GM18858 (cell line): ENCODE data around the gene TNS1.

ENCODE experiments used
- ATAC-seq: cut with Tn5 transposase; IDR thresholded peaks from one replicate; pipeline ENCODE4 v1.9.1; 2021; ENCODE audit not compliant: unreplicated experiment

The TNS1 gene

GRCh38 chr2:217878915-217879590 lies 123.7 kb downstream of the TNS1 start:
- ATAC-seq = no peak

- ATAC-seq = no peak
These were observed 124.9 kb downstream of the TNS1 start for GRCh38 chr2:217877866-217878265.

GRCh38 chr2:217876253-217876570 lies 126.6 kb downstream of the TNS1 start:
- no peak for ATAC-seq

GRCh38 chr2:217875556-217876252 lies 127.1 kb downstream of the TNS1 start:
- no peak for ATAC-seq

GRCh38 chr2:217875138-217875537 lies 127.7 kb downstream of the TNS1 start:
- ATAC-seq = no peak

- no peak for ATAC-seq
These were observed 129.4 kb downstream of the TNS1 start for GRCh38 chr2:217873371-217873770.

GRCh38 chr2:217872319-217872718 lies 130.5 kb downstream of the TNS1 start:
- no peak for ATAC-seq

- no peak for ATAC-seq
These were observed 132.2 kb downstream of the TNS1 start for GRCh38 chr2:217870528-217871011.

- no peak for ATAC-seq
These were observed 133.9 kb downstream of the TNS1 start for GRCh38 chr2:217868911-217869334.

GRCh38 chr2:217868265-217868892 lies 134.4 kb downstream of the TNS1 start:
- ATAC-seq = no peak

GRCh38 chr2:217866457-217866856 lies 136.3 kb downstream of the TNS1 start:
- ATAC-seq = no peak

GRCh38 chr2:217864963-217865772 lies 137.6 kb downstream of the TNS1 start:
- ATAC-seq = peak; percentile 74

GRCh38 chr2:217863883-217864282 lies 138.9 kb downstream of the TNS1 start:
- no peak for ATAC-seq

GRCh38 chr2:217861334-217861877 lies 141.4 kb downstream of the TNS1 start:
- no peak for ATAC-seq

- no peak for ATAC-seq
These were observed 142.9 kb downstream of the TNS1 start for GRCh38 chr2:217859926-217860325.

- ATAC-seq = no peak
These were observed 144.0 kb downstream of the TNS1 start for GRCh38 chr2:217858519-217859491.

GRCh38 chr2:217857624-217858506 lies 144.9 kb downstream of the TNS1 start:
- ATAC-seq = no peak

GRCh38 chr2:217856871-217857270 lies 145.9 kb downstream of the TNS1 start:
- ATAC-seq = no peak

GRCh38 chr2:217856159-217856558 lies 146.6 kb downstream of the TNS1 start:
- ATAC-seq = no peak
